GM19463 (cell line): ENCODE data around the gene TRPM3.

Experiments used
- ATAC-seq: cut with Tn5 transposase; IDR thresholded peaks from one replicate; pipeline ENCODE4 v1.9.1; 2021; ENCODE audit warnings: mild to moderate bottlenecking, moderate library complexity; ENCODE audit not compliant: unreplicated experiment

The TRPM3 gene

GRCh38 chr9:70616228-70616990 lies 505.0 kb downstream of the TRPM3 start:
- ATAC-seq, result no peak

GRCh38 chr9:70615464-70616138 lies 505.8 kb downstream of the TRPM3 start:
- no peak for ATAC-seq

- no peak for ATAC-seq
Observed at GRCh38 chr9:70614786-70615463, 506.5 kb downstream of the TRPM3 start.

- ATAC-seq, result no peak
Observed at GRCh38 chr9:70613024-70613768, 508.2 kb downstream of the TRPM3 start.

GRCh38 chr9:70610287-70610644 lies 511.2 kb downstream of the TRPM3 start:
- no peak for ATAC-seq

GRCh38 chr9:70609542-70610286 lies 511.7 kb downstream of the TRPM3 start:
- no peak for ATAC-seq

GRCh38 chr9:70609011-70609410 lies 512.4 kb downstream of the TRPM3 start:
- ATAC-seq, result no peak

- peak; percentile 71 for ATAC-seq
Observed at GRCh38 chr9:70607926-70608325, 513.5 kb downstream of the TRPM3 start.

- no peak for ATAC-seq
Observed at GRCh38 chr9:70607329-70607728, 514.1 kb downstream of the TRPM3 start.

GRCh38 chr9:70603020-70603411 lies 518.4 kb downstream of the TRPM3 start:
- ATAC-seq, result no peak

GRCh38 chr9:70602321-70603019 lies 519.0 kb downstream of the TRPM3 start:
- peak; percentile 89 for ATAC-seq

GRCh38 chr9:70601000-70601951 lies 520.1 kb downstream of the TRPM3 start:
- ATAC-seq, result no peak

GRCh38 chr9:70600506-70600905 lies 520.9 kb downstream of the TRPM3 start:
- ATAC-seq, result no peak

- no peak for ATAC-seq
Observed at GRCh38 chr9:70597886-70598285, 523.5 kb downstream of the TRPM3 start.

- no peak for ATAC-seq
Observed at GRCh38 chr9:70595211-70595610, 526.2 kb downstream of the TRPM3 start.

GRCh38 chr9:70594386-70594944 lies 527.0 kb downstream of the TRPM3 start:
- no peak for ATAC-seq

GRCh38 chr9:70593241-70593640 lies 528.2 kb downstream of the TRPM3 start:
- ATAC-seq, result no peak

GRCh38 chr9:70590315-70590677 lies 531.1 kb downstream of the TRPM3 start:
- no peak for ATAC-seq
